NCI-H187 (cell line): ENCODE data around the gene PAMR1.

Experiments
- DNase-seq, 2 experiments: peaks; one replicate each; lab custom pipeline; 2025; lab: John Stamatoyannopoulos, UW

PAMR1 gene

GRCh38 chr11:35402751-35403660 is 122.4 kb downstream of the PAMR1 start:
- DNase-seq = no peak

DNA sequence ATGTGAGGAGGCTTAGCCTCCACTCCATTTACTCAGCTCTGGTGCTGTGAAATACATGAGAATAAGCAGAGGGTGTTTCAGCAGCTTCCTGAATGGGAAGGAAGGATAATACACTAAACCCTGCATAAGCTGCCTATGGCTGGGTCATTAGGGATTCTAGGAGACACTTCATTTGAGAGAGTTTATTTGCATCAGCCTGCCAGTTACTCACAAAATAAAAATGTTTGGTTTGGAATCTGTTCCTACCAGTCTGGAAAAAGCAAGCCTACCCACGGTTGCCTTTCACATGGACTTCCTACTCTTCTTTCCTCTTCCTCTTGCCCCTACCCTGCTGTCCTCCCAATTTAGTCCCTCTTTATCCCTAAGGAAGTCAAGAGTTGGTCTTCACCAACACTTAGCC is 126.5 kb downstream of the PAMR1 start:
- DNase-seq = no peak

GRCh38 chr11:35394941-35395340 is 130.5 kb downstream of the PAMR1 start:
- DNase-seq = no peak

DNA sequence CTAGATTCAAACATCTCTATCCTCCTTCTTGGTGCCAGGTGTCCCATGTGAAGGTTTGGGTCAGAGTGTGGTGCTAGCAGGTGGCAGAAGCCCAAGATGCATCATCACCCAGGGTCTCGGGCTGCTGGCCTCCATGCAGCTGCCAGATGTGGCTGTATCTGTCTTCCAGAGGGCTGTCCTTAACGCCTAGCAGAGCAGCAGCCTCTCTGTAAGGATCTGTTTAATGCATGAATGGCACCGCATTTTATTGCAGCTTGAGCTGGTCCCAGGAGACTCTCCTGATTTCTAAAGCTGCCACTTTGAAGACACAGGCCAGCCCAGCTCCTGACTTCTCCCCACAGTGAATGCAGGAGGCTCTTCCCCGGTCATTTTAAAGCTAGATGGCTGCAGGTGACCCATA is 132.3 kb downstream of the PAMR1 start:
- peak; percentile 79 to 83 for DNase-seq

GRCh38 chr11:35391922-35392688 is 133.3 kb downstream of the PAMR1 start:
- DNase-seq = peak; percentile 27 to 41

DNA sequence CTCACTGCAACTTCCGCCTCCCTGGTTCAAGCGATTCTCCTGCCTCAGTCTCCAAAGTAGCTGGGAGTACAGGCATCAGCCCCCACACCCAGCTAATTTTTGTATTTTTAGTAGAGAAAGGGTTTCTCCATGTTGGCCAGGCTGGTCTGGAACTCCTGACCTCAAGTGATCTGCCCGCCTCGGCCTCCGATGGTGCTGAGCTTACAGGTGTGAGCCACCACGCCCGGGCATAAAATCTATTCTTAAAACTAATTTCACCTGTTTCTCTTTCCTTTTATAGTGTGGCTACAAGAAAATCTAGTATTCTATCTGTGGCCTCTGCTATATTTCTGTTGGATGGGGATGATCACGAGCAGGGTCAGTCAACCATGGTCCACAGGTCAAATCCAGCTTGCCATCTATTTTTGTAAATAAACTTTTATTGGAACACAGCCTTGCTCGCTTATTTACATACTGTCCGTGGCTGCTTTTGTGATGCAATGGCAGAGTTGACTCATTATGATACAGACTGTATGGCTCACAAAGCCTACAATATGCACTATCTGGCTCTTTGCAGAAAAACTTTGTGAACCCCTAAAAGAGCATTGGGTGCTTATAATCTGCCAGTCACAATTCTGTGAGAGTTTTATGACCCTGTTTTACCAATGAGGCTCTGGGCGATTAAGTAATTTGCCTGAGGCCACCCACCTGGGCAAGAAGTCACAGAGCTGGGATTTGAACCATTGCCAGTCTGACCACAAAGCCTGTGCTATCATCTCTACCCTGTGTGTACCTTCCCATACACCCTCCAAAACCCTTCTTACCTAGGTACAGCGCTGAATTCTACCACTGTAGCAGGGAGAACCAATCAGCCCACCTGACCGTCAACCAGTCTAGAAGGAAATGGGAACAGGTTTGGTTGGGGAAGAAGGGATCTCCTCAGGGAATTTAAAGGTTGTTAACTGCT is 134.4 kb downstream of the PAMR1 start:
- no peak for DNase-seq

- no peak for DNase-seq
These were observed 135.4 kb downstream of the PAMR1 start for GRCh38 chr11:35389897-35390465.

DNA sequence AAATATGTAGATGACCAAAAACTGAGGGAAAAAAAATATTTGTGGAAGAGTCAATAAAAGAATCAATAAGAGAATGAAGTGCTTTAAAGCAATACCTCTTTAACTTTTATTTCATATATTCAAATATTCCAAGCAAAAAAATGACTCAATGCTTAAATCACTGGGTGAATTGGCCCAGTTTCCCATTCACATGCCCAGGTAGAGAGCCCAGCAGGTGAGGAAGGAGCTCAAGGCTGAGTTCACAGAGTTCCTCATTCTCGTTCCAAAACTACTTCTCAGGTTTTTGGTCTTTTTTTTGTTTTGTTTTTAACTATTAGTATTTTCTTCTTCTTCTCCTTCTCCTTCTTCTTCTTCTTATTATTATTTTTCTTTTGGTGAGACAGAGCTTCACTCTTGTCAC is 136.3 kb downstream of the PAMR1 start:
- DNase-seq = no peak

GRCh38 chr11:35388061-35388460 is 137.4 kb downstream of the PAMR1 start:
- DNase-seq = no peak

DNA sequence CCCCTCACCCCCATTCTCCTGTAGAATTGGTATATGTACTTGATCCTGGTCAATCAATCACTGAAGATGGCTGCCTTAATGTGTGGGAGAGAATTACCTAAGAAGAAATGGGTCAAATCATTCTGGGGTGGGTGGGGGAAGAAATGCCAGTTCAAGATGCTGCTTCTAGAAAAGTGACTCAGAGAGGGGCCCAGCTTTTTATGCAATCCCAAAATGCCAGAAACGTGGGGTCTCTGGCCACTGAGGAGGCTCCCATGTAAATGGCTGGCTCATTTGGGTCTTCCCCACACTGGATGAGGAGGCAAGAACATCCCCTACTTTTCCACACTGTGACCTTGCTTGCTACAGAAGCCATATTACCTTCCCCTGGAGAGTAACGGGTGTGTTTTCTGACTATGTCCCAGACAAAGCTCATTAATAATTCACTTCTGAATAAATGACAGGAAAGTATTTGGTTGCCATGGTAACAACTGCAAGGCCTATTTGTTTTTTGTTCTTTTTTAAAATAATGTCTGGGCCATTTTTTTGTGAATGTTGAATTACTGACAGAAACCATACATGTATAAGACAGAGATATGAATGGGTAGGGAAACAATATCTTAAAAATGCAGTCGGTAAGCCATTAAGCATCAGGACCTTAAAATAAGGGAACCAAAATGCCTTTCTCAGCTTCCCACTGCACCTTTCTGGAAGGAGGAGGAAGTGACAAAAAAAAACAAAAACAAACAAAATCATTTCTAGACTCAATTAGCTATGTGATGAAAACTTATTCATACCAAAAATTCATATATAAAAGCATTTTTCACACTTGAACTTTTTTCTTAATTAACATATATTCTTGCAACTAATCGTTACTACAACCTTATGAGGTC is 138.1 kb downstream of the PAMR1 start:
- DNase-seq = no peak

DNA sequence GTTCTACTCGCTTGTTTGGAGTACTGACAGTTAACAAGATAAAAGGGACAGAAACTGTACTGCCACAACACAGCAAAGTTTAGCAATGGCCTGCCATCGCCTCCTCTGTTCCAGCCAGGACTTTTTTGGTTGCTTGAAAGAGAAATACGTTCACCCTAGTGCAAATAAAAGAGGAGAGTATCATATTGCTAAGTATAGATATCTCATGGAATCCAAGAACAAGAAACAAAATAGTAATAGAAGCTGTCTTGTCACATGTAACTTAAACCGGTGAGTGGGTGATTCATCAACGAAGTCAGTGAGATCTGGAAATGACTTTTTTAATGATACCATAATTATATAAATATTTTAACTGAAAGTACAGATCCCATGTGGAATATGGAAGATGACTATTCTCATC is 141.5 kb downstream of the PAMR1 start:
- no peak for DNase-seq
